K562 (cell line): Measurements from ENCODE around the gene NRXN3.

Experiments
- HNRNPL ChIP-seq: fragments of 200-400 bp; formaldehyde crosslinking; IDR thresholded peaks from 2 replicates; pipeline ENCODE4 v1.6.1; 2017; ENCODE audit warnings: low read depth, mild to moderate bottlenecking, low read length
- SREBF1 ChIP-seq: fragments of 150-350 bp; IDR thresholded peaks from 2 replicates; pipeline ENCODE4 v1.6.1; 2014; ENCODE audit warnings: antibody characterized with exemption, low read depth, low read length, borderline replicate concordance
- TBP ChIP-seq: optimal IDR thresholded peaks from 2 replicates; pipeline ENCODE3; 2011; ENCODE audit warnings: low read depth, low read length, improper control_type of control experiment
- USF1 ChIP-seq: sonication (generic); formaldehyde crosslinking; IDR thresholded peaks from 2 replicates; pipeline ENCODE4 v1.9.0; 2022; ENCODE audit warnings: mild to moderate bottlenecking, missing genetic modification reagents
- ZBTB7A ChIP-seq: IDR thresholded peaks from 2 replicates; pipeline ENCODE4 v1.6.1; 2011; ENCODE audit warnings: low read depth, mild to moderate bottlenecking, low read length, moderate library complexity, borderline replicate concordance; ENCODE audit not compliant: control insufficient read depth

GRCh38 chr14:79483477-79484388 lies 1313.6 kb downstream of the NRXN3 start:
- TF ChIP-seq ZBTB7A (no peak), USF1 (CRISPR knock-in tag) (no peak), SREBF1 (no peak), TBP (no peak), HNRNPL (no peak)
